GM19372 (cell line): ENCODE measurements around the gene MYO9A.
"Not testable (repeated sequence)": the region's sequence is repeated elsewhere in the genome, so short reads cannot be mapped to it uniquely, and the experiment has no call there.

Experiments
- ATAC-seq: cut with Tn5 transposase; IDR thresholded peaks from one replicate; pipeline ENCODE4 v1.9.1; 2021; ENCODE audit warnings: mild to moderate bottlenecking, low read depth, moderate library complexity; ENCODE audit not compliant: unreplicated experiment

Gene MYO9A

GRCh38 chr15:72100551-72100950, 17.4 kb downstream of the MYO9A start:
- ATAC-seq: not testable (repeated sequence)

GRCh38 chr15:72099155-72099554, 18.8 kb downstream of the MYO9A start:
- no peak for ATAC-seq

- ATAC-seq: no peak
Observed at GRCh38 chr15:72098040-72098439, 19.9 kb downstream of the MYO9A start.

GRCh38 chr15:72096796-72097195, 21.2 kb downstream of the MYO9A start:
- no peak for ATAC-seq

GRCh38 chr15:72092691-72093090, 25.3 kb downstream of the MYO9A start:
- no peak for ATAC-seq

- ATAC-seq: no peak
Observed at GRCh38 chr15:72092006-72092405, 25.9 kb downstream of the MYO9A start.

DNA sequence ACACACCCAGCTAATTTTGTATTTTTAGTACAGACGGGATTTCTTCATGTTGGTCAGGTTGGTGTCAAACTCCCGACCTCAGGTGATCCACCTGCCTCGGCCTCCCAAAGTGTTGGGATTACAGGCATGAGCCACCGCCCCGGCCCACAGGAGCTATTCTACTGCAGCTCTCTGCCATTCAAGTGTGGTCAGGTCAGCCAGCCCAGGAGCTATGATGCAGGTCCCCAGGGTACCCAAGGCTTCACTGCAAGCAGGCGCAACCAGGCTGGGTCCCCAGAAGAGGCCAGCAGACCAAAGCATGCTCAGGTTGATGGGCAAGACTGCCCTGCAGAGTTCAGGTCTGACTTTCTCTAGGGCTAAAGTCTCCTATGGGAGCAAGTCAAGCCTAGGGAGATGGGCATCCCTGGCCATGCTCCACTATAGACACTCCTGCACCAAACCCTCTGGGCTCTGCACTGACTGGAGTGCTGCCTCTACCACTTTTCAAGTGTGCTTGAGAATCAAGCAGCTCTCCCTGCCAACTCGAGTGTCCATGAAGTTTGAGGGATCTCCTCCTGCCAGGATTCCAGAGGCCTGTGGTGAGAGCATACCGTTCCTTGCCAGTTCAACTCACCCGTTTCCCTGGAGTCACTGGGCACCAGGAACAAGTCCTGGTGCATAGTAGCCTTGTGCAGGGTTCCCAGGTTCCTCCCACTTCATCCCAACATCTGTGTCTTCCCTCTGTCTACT, 30.9 kb downstream of the MYO9A start:
- ATAC-seq: no peak

DNA sequence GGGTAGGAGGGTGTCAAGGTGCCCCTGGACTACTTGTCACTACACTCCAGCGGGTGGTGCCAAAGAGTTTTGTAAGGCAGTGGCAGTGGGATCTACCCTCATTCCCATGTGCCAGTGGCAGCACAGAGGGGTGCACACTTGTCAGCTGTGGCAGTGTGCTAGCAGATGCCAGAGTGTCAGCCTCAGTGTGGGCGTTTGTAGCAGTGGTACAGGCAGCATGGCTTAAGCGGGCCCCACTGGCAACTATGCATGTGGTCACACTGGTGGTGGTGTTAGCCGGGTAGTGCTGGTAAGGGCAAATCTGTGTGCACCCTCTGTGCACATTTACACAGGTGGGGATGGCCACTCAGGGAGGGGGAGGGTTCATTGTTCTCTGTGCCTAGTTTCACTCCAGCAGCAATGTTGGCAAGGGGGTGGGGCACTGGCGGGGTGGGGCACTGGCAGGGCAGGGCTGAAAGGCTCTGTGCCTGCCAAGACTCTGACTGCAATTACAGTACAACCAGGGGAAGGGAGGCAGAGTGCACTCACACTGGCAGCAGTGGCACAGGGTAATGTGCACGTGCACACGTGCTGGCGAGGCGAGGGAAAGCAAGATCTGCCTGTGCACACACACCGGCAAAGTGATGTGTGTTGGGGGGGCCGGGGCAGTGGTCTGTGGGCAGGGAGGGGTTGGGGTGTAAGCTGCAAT, 31.8 kb downstream of the MYO9A start:
- no peak for ATAC-seq

- ATAC-seq: no peak
Observed at GRCh38 chr15:72082176-72082575, 35.8 kb downstream of the MYO9A start.

GRCh38 chr15:72078887-72079286, 39.1 kb downstream of the MYO9A start:
- ATAC-seq: no peak

- ATAC-seq: no peak
Observed at GRCh38 chr15:72077950-72078349, 40.0 kb downstream of the MYO9A start.

DNA sequence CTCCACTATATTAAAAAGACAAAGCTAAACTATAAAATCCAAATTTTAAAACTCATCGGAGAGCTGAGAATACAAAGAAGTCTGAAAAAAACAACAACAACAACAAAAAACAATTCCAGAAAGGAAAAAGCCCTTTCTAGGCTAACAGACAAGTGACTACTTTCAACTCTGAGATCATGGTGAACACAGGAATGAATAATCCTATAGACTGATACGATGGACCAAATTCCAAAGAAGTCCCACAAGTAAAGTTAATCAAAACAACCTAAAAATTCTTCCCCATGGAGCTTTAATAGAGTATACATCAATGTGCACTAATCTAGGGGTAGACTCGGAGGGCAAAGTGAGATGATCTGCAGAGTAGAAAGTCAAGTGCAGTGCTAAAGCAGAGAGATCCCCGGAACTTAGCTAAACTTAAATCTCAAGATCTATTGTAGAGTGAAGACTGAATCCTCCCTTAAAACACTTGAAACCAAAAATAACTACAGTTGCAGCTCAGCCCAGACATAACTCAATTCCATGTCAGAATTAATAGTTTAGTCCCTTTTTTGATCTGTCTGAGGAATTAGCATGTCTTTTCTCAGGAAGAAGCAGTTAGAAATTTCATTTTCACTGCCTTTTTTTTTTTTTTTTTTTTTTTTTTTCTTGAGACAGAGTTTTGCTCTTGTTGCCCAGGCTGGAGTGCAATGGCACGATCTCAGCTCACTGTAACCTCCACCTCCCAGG, 43.5 kb downstream of the MYO9A start:
- no peak for ATAC-seq

DNA sequence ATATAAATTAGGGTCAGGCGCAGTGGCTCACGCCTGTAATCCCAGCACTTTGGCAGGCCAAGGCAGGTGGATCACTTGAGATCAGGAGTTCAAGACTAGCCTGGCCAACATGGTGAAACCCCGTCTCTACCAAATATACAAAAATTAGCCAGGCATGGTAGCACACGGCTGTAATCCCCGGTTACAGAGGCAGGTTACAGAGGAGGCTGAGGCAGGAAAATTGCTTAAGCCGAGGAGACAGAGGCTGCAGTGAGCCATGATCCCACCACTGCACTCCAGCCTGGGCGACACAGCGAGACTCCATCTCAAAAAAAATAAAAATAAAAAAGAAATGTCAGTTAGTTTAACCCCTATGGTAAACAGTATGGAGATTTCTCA, 46.5 kb downstream of the MYO9A start:
- ATAC-seq: not testable (repeated sequence)

DNA sequence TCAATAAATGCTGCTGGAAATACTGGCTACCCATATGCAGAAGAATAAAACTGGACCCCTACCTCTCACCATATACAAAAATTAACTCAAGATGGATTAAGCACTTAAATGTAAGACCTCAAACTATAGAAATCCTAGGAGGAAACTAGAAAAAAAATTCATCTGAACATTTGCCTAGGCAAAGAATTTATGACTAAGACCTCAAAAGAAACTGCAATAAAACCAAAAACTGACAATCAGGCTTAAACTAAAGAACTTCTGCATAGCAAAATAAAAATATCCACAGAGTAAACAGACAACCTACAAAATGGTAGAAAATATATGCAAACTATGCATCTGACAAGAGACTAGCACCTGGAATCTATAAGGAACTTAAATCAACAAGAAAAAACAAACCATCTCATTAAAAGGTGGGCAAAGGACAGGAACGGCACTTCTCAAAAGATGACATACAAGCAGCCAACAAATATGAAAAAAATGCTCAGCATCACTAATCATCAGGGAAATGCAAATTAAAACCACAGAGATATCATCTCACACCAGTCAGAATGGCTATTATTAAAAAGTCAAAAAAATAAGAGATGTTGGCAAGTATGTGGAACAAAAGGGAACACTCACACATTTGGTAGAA, 47.0 kb downstream of the MYO9A start:
- ATAC-seq: no peak

GRCh38 chr15:72068856-72069255, 49.1 kb downstream of the MYO9A start:
- ATAC-seq: no peak

DNA sequence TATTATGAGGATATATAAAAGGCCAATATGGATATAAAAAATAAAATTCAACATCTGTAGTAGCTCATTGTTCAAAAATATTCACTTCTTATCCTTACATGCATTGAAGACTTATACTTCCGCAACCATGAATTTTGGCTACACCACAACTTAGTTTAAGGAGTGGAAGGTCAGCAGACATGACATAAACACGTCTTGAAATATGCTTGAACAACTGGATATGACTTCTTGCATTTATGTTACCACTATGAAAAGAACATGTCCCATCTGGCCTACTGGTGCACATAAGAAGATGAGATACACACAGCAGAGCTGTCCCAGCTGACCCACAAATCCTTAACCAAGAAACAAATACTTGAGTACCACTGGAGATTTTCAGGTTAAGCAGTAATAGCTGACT, 52.1 kb downstream of the MYO9A start:
- ATAC-seq: no peak

GRCh38 chr15:72063186-72063585, 54.8 kb downstream of the MYO9A start:
- ATAC-seq: no peak

DNA sequence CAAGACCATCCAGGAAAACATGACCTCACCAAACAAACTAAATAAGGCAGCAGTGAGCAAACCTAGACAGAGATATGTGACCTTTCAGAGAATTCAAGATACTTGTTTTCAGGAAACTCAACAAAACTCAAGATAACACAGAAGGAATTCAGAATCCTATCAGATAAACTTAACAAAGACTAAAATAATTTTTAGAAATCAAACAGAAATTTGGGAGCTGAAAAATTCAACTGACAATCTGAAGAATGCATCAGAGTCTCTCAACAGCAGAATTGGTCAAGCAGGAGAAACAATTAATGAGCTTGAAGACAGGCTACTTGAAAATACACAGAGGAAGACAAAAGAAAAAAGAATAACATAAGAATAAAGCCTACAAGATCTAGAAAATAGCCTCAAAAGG, 55.6 kb downstream of the MYO9A start:
- ATAC-seq: no peak

- ATAC-seq: no peak
Observed at GRCh38 chr15:72060687-72061250, 57.2 kb downstream of the MYO9A start.

DNA sequence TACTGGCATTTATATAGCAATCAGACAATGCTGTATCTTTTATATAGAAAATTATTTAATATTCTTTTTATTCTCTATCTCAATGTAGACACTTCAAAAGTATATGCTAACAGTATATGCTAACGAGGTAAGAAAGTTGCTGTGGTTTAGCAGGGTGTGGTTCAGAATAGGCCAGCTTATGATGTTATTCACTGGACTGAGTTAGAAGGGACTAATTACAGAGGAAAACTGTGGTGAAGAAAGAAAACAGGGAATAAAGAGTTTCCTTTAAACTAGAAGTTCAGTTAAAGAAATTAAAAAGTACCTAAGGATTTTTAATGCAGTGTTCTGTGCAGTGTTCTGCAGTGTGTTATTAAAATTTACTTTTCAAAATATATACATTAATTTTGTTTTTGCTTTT, 59.4 kb downstream of the MYO9A start:
- ATAC-seq: no peak

- ATAC-seq: no peak
Observed at GRCh38 chr15:72057548-72058091, 60.3 kb downstream of the MYO9A start.
